C4-2B (cell line): ENCODE data around the gene YEATS2.

ENCODE experiments used
- ZFX ChIP-seq: fragments of 450-650 bp; IDR thresholded peaks from 2 replicates; pipeline ENCODE4 v1.6.1; 2017
- TF ChIP-seq, protein P1 (sequence below): fragments of 450-650 bp; conservative IDR thresholded peaks from 2 replicates; pipeline ENCODE4 v1.5.1; 2017; ENCODE audit warnings: mild to moderate bottlenecking

DNA sequence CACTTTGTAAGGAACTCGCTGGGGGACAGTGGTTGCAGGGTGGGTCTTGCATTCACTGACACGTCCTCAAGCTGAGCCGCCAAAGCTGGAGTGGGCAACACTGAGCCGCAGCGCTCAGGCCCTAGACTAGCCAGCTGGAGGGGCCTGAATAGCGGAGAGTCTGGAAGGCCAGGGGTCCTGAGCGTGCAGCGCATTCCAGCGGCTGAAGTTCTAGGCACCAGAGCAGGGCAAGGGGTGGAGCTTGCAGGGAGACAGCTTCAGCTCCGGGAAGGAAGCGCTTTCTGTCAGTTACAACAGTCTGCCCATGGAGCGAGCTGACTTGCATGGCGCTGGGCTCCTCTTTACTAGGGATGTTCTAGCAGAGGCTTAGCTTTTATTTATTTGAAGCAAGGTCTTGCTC, 125.0 kb downstream of the YEATS2 start:
- TF ChIP-seq, protein P1, sequence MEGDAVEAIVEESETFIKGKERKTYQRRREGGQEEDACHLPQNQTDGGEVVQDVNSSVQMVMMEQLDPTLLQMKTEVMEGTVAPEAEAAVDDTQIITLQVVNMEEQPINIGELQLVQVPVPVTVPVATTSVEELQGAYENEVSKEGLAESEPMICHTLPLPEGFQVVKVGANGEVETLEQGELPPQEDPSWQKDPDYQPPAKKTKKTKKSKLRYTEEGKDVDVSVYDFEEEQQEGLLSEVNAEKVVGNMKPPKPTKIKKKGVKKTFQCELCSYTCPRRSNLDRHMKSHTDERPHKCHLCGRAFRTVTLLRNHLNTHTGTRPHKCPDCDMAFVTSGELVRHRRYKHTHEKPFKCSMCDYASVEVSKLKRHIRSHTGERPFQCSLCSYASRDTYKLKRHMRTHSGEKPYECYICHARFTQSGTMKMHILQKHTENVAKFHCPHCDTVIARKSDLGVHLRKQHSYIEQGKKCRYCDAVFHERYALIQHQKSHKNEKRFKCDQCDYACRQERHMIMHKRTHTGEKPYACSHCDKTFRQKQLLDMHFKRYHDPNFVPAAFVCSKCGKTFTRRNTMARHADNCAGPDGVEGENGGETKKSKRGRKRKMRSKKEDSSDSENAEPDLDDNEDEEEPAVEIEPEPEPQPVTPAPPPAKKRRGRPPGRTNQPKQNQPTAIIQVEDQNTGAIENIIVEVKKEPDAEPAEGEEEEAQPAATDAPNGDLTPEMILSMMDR: no peak
- TF ChIP-seq ZFX: no peak
